Prostate gland (tissue), 2 donors: ENCODE data around the gene SPX. TPM values are rescaled to one million over a fixed set of nuclear protein-coding genes. Genes with fewer than 3 reads are reported as not detected.

Experiments used
- DNase-seq: peaks from one replicate; pipeline ENCODE4 v3.0.0-alpha.2; 2019; ENCODE audit warnings: low spot score
- H3K27ac ChIP-seq, 2 donors: fragments of 200-600 bp; sonication (generic); 2 replicates each; pipeline ENCODE4 v1.5.1; 2017 to 2019
- H3K27me3 ChIP-seq: fragments of 200-600 bp; sonication (generic); replicated peaks from 2 replicates; pipeline ENCODE4 v1.5.1; 2019; ENCODE audit not compliant: insufficient read depth
- H3K36me3 ChIP-seq, 2 donors: fragments of 200-600 bp; sonication (generic); 1 replicate in 1 of 2; 2 replicates in 1 of 2; pipeline versions ENCODE4 v1.5.1 to v1.8.1; 2017 to 2019
- H3K4me1 ChIP-seq: fragments of 200-600 bp; sonication (generic); replicated peaks from 2 replicates; pipeline ENCODE4 v1.5.1; 2019
- H3K4me3 ChIP-seq, 2 donors: fragments of 200-600 bp; sonication (generic); 2 replicates each; pipeline ENCODE4 v1.5.1; 2017 to 2019
- H3K9me3 ChIP-seq: fragments of 200-600 bp; sonication (generic); 2 replicates; pipeline ENCODE4 v1.5.1; 2017
- POLR2A ChIP-seq: fragments of 450-650 bp; IDR thresholded peaks from one replicate; pipeline ENCODE4 v1.6.1; 2016; ENCODE audit warnings: antibody characterized with exemption, mild to moderate bottlenecking
- POLR2AphosphoS5 ChIP-seq: sonication (generic); formaldehyde crosslinking; IDR thresholded peaks from one replicate; pipeline ENCODE4 v1.6.1; 2017; ENCODE audit warnings: antibody characterized with exemption
- WGBS: methylation state at CpG from one replicate; pipeline ENCODE4 v1.1.5; 2018; 5-methylcytosine and 5-hydroxymethylcytosine counted together
- intact Hi-C: fragments of 100-400 bp; cut with DNase I; formaldehyde crosslinking; loops from one replicate; pipeline ENCODE4 v1.14.2; 2022
- total RNA-seq, 2 donors: library from RNA; depleted of rRNA; stranded (reverse); fragments of >200 nt; gene quantifications; one replicate each; pipeline ENCODE4 v1.1.0, GENCODE V29; 2016
- TF ChIP-seq, protein P1 (sequence below), 4 experiments: fragments of 200-600 bp in 2 of 4; fragments of 450-650 bp in 2 of 4; sonication (generic) in 2 of 4; IDR thresholded peaks; 1 replicate in 3 of 4; 2 replicates in 1 of 4; pipeline ENCODE4 v1.5.1; 2016 to 2019; ENCODE audit warnings: antibody characterized with exemption in 4 of 4, mild to moderate bottlenecking in 2 of 4, moderate library complexity in 2 of 4

SPX gene
- total RNA-seq, 2 donors from 2014 or later = 0.51 TPM; not detected in 1

GRCh38 chr12:21528953-21529352 is 2.9 kb downstream of the SPX start:
- no peak overlapping the region for H3K4me3 ChIP-seq
- intact Hi-C loops = no loop called here
- H3K27ac ChIP-seq = no peak overlapping the region
- no peaks in the 10 kb centered on the region for H3K36me3 ChIP-seq
- 79% methylated on average over 5 of the region's 5 CpGs for WGBS
- no peaks in the 10 kb centered on the region for H3K27me3 ChIP-seq
- TF ChIP-seq POLR2A = no peak
- TF ChIP-seq, protein P1, sequence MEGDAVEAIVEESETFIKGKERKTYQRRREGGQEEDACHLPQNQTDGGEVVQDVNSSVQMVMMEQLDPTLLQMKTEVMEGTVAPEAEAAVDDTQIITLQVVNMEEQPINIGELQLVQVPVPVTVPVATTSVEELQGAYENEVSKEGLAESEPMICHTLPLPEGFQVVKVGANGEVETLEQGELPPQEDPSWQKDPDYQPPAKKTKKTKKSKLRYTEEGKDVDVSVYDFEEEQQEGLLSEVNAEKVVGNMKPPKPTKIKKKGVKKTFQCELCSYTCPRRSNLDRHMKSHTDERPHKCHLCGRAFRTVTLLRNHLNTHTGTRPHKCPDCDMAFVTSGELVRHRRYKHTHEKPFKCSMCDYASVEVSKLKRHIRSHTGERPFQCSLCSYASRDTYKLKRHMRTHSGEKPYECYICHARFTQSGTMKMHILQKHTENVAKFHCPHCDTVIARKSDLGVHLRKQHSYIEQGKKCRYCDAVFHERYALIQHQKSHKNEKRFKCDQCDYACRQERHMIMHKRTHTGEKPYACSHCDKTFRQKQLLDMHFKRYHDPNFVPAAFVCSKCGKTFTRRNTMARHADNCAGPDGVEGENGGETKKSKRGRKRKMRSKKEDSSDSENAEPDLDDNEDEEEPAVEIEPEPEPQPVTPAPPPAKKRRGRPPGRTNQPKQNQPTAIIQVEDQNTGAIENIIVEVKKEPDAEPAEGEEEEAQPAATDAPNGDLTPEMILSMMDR (IDR thresholded peaks at IDR 0.05) = no peak
- no peak for TF ChIP-seq POLR2AphosphoS5
- DNase-seq = no peak
- H3K9me3 ChIP-seq = no peaks in the 10 kb centered on the region
- no peaks in the 10 kb centered on the region for H3K4me1 ChIP-seq

DNA sequence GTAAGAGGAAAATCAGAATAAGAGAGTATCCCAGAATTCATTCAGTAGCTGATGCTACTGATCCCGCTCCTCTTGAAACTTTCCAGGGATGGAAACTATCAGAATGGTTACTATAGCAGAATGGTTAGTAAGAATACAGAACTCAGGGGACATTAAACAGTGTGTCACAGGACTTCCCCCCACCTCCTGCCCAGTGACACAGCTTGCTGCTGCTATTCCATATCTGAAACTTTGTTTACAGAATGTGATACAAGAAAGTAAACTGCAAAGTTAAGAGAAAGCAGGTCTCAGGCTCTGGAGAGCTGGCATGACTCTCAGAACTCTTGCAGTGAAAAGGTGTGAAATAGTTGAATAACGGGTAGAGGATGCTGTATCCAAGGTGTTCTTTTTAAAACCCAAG is 3.4 kb downstream of the SPX start:
- 84% methylated on average over 2 of the region's 2 CpGs for WGBS
- DNase-seq = no peak
- no peak overlapping the region for H3K27ac ChIP-seq

DNA sequence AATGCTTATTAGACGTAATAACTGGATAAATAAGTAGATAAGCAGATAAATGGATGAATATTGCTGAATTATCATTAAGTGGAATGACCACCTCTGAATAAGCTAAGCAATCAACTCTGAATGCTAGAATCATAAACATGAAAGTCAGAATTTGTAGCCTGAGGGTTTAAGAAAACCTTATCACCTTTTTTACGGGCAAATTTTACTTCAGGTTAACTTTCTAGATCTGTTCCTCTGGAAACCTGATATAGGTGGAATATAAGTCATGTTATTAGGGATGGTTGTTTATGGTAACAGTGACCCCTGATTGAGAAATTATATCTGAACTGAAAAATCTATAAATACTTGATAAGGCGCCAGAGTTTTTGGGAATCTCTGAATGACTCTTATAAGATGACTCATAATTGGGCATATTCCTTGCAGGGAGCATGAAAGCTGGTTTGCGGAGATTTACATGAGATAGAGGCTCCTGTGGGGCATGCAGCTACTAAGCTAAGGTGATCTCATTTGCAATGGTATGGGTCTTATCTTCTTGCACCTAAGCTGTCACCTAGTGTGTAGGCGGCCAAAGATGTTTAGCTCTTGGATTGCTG is 12.1 kb downstream of the SPX start:
- 78% methylated on average over 5 of the region's 5 CpGs for WGBS
- Histone ChIP-seq H3K27me3 (no peaks in the 10 kb centered on the region), H3K4me3 (no peak overlapping the region), H3K9me3 (no peaks in the 10 kb centered on the region), H3K36me3 (no peaks in the 10 kb centered on the region), H3K4me1 (no peaks in the 10 kb centered on the region), H3K27ac (no peak overlapping the region)
- intact Hi-C loops = no loop called here
- TF ChIP-seq, protein P1 (IDR thresholded peaks at IDR 0.05) = no peak
- TF ChIP-seq POLR2AphosphoS5 = no peak
- no peak for TF ChIP-seq POLR2A
- DNase-seq = no peak

More for the DNA sequence above, 3.4 kb downstream of the SPX start:
- Histone ChIP-seq H3K27me3 (no peaks in the 10 kb centered on the region), H3K9me3 (no peaks in the 10 kb centered on the region), H3K36me3 (no peaks in the 10 kb centered on the region), H3K4me1 (no peaks in the 10 kb centered on the region), H3K4me3 (no peak overlapping the region)
- intact Hi-C loops = no loop called here
- TF ChIP-seq POLR2AphosphoS5 = no peak
- TF ChIP-seq, protein P1 (IDR thresholded peaks at IDR 0.05) = no peak

GRCh38 chr12:21539797-21540196 is 13.7 kb downstream of the SPX start:
- intact Hi-C loops = no loop called here
- Histone ChIP-seq H3K9me3 (no peaks in the 10 kb centered on the region), H3K4me1 (no peaks in the 10 kb centered on the region), H3K4me3 (no peak overlapping the region), H3K36me3 (no peaks in the 10 kb centered on the region), H3K27me3 (no peaks in the 10 kb centered on the region), H3K27ac (no peak overlapping the region)
- no peak for DNase-seq
- TF ChIP-seq POLR2AphosphoS5 (no peak), POLR2A (no peak)
- TF ChIP-seq, protein P1 (IDR thresholded peaks at IDR 0.05) = no peak

GRCh38 chr12:21541773-21542172 is 15.7 kb downstream of the SPX start:
- no peak overlapping the region for H3K27ac ChIP-seq
- WGBS = 71% methylated on average over 6 of the region's 6 CpGs

More at GRCh38 chr12:21541773-21542172, 15.7 kb downstream of the SPX start:
- intact Hi-C loops = no loop called here
- TF ChIP-seq POLR2AphosphoS5 (no peak), POLR2A (no peak)
- TF ChIP-seq, protein P1 (IDR thresholded peaks at IDR 0.05) = no peak
- H3K27me3 ChIP-seq = no peaks in the 10 kb centered on the region
- no peak for DNase-seq
- no peaks in the 10 kb centered on the region for H3K4me1 ChIP-seq
- no peaks in the 10 kb centered on the region for H3K9me3 ChIP-seq
- H3K4me3 ChIP-seq = no peak overlapping the region
- H3K36me3 ChIP-seq = no peaks in the 10 kb centered on the region
